Muscle of arm (tissue), 12 donors: Measurements from ENCODE around the gene BICRA. TPM values are rescaled to one million over a fixed set of nuclear protein-coding genes. Genes with fewer than 3 reads are reported as not detected.
"Not testable (repeated sequence)": the region's sequence is repeated elsewhere in the genome, so short reads cannot be mapped to it uniquely, and the experiment has no call there.

Experiments
- DNase-seq: peaks from one replicate; pipeline ENCODE4 v3.0.0-alpha.2; 2013
- polyA plus RNA-seq, 12 donors: library from polyadenylated mRNA; unstranded; fragments of 120-200 nt; gene quantifications; one replicate each; pipeline ENCODE4 v1.2.1, GENCODE V29; 2013; ENCODE audit not compliant: insufficient read length in 12 of 12

The BICRA gene
- polyA plus RNA-seq, 12 donors = 7.1 to 18.5 (median 9.6) TPM; not detected in 1

GRCh38 chr19:47599671-47600245, 9.2 kb upstream of the BICRA start:
- not testable (repeated sequence) for DNase-seq

DNA sequence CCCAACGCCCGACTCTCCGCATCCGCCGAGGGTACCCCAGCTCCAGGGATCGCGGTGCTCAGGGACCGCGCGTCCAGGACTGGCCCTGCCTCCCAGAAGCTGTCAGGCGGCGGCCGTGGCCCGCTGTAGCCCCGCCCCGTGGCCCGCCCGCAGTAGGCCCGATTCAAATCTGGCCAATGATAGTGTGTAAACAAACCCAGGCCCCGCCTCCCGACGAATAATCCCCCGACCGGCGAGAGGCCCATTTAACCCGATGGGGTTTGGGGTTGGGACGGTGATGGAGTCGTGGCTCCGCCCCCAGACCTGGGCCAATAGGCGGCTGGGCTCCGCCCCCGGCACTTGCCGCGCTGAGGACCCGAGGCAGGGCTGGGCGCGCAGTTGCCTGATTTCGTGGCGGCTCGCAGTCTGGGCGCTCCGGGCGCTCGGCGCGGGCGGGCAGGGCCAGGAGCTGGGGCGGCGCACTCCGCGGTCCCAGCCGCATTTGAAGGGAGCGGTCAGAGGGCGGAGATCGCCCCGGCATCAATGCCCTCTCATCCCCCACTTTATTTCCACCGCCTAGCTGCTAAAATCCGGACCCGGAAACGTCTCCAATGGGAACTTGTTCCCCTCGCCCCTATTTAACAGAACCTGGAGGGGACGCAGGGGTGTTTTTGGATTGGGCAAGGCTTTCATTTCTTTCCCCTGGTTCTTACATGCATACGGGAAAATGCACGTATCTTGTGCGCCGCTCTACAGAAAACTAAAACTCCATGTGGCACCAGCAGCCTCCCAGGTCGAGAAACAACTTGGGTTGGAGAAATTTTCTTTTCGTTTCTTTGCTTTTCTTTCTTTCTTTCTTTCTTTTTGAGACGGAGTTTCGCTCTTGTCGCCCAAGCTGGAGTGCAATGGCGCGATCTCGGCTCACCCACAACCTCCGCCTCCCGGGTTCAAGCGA, 8.4 kb upstream of the BICRA start:
- peak; percentile 99 for DNase-seq

DNA sequence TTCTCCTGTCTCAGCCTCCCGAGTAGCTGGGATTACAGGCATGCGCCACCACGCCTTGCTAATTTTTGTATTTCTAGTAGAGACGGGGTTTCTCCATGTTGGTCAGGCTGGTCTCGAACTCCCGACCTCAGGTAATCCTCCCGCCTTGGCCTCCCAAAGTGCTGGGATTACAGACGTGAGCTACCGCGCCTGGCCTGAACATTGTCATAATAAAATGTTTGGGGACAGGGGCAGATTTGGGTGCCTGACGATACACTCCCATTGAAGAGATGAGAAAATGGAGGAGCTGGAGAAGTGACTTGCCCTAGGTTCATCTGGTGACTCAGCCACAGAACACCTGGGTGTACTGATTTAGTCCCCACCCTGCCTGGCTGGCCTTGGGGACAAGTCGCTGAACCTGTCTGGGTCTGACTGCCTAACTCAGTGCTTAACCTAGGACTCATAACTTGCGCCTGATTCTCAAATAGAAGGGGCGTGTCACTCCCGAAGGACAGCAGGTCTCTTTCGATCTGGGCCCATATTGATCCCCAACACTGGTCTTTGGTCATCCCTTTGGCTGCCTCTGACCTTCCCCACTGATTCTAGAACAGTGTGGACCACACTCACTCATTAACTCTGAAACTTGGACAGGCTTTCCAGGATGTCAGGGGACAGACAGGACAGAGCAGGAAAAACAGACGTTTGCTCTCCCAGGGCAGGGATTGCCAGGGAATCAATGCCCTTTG, 7.6 kb upstream of the BICRA start:
- no peak for DNase-seq

DNA sequence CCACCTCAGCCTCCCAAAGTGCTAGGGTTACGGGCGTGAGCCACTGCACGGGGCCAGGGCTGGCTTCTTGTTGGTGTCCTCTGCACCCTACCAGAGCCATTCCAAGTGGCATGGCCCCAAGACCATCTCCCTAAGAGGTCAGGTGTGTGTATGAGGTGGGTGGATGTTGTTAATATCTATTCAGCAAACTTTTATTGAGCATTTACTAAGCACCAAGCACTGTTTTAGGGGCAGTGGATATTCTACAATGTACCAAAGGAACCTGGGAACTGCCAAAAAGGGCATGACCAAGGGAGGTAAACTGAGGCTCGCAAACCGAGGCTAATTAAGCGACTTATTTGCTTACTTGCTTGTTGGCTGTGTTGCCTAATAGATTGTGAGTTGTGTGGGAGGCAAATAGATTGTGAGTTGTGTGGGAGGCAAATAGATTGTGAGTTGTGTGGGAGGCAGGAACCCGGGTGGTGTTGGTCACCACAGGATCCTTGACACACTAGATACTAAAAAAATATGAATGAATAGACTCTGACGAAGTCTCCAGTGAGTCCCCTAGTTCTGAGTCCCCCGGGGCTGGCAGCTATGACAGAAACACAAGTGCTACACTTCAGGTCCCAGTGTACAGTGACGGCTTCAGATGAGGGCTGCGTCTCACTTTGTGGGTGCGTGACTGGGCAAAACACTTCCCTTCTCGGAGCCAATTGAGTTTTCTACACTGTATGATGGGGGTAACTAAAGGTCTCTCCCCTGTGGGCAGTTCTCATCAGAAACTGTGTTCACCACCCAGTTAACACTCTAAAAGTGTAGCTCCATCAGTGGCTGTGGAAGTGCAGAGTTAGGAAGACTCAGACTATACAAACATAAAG, 5.0 kb upstream of the BICRA start:
- DNase-seq = no peak

DNA sequence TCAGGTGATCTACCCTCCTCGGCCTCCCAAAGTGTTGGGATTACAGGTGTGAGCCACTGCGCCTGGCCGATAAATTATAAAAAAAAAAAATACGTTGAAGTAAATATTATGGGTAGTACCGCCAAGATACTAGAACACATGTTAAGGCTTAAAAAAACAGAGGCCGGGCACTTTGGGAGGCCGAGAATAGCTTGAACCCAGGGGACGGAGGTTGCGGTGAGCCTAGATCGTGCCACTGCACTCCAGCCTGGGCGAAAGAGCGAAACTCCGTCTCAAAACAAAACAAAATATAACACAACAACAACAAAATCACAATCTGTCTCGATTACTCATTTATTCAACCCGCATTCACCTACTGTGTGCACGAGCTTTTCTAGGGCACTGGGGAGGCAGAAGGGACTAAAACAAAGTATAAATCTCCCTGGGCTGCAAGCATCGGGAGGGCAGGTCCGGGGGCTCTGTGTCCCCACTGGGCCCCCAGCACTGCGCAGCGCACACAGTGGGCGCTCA, 1.3 kb upstream of the BICRA start:
- no peak for DNase-seq

- peak; percentile 95 for DNase-seq
Observed at GRCh38 chr19:47608074-47608918, 638 bp upstream of the BICRA start.

DNA sequence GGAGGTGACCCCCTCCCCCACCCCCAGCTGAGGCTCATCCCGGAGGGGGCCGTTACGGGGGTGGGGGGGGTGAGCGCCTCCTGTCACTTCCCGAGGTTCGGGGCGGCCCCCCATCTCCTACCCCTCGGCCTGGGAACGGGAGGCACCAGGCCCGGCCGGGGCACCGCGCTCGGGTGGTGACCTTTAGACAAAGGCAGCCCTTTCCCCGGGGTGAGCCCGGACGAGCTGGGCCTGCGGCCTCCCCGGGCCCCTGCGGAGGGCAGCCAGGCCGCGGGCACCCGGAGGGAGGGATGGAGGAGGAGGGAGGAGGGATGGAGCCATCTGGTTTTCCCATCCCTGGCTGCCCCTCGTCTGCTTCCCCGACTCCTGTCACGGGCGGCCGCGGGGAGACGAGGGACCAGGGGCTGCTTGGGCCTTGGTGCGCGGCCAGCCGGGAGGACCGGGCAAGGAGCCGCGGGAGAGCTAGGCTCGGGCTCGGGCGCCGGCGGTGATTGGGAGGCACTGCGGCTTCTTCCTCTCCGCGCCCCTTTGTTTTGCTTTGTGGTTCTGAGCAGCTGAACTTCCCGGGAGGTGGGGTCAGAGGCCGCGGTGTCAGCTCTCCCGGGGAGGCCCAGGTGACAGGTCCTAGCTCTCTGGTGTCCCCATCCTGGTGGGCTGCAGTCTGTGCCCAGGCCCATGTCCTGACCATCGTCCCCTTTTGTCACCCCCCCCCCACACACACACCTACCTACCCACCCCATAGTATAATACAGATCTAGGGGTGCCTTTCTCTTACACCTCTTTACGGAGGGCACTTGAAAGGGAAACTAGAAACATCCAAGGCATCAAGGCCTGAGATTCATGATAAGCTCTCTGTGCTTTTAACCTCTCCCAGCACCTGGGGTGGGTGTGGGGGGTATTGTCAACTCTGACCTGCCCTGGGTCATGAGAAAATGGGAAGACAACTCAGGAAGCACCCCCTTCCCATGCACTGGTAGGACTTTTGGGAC, 1.3 kb downstream of the BICRA start:
- DNase-seq = peak; percentile 25

DNA sequence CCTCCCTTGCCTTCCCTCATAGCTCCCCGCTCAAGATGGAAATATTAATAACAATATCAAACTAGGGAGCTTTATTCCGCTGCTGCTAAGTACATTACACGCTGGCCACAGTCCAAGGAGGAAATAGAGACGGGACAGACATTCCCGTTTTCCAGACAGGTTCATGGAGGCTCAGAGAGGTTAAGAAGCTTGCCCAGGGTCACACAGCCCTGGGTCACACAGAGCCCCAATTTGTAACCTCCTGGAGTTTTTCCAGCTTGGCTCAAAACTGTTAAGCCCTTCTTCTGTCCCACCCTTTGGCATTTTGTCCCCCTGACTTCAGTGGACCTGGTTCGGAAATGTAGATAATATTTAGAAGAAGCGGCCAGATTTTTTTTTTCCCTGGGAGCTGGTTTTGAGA, 2.0 kb downstream of the BICRA start:
- DNase-seq = no peak

GRCh38 chr19:47613165-47614020, 4.5 kb downstream of the BICRA start:
- no peak for DNase-seq

DNA sequence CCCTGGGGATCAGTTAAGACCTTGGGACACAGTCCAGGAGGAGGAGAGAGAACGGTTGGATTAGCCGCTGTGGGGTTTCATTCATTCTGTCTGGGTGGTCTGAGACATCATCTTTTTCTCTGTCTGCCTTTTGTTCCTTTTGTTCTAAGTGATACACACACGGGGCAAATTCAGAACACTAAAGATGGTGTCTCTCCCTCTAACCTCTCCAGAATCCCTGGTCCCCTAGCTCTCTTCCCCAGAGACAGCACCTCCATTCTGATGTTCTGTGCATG, 5.0 kb downstream of the BICRA start:
- DNase-seq = no peak

- no peak for DNase-seq
Observed at GRCh38 chr19:47614559-47614958, 5.6 kb downstream of the BICRA start.

DNA sequence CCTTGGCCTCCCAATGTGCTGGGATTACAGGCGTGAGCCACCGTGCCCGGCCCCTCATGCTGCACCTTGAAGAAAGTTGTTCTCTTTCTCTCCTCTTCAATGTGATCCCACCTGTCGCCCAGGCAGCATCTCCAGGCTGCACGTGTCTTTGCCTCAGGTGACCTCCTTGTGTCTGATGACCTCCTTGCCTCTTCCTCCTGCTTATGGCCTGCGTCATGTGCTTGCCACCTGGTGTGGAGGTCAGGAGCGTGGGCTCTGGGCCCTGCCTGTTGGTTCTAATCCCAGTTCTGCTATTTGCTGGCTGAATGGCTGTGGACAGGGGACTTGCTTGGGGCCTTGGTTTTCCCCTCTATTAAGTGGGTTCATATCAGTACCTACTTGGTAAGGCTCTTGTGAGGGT, 6.3 kb downstream of the BICRA start:
- DNase-seq = no peak

- DNase-seq = no peak
Observed at GRCh38 chr19:47615714-47616113, 6.8 kb downstream of the BICRA start.

DNA sequence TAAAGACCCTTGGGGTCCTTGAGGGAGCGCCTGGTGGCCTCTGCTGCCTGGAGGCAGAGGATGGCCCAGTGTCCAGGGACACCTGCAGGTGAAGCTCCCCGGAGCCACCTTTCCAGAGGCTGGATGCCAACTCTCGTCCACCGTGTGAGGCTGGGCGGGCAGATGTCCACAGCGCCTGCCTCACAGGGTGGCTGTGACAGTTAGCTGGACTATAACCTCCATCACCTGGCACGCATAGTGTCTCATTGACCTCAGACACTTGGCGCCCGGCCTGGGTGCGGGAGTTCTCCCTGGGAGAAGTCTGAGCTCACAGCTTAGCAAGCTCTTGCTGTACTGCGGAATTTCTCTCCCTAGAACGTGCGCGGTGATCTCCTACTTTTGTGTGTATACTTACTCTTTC, 9.8 kb downstream of the BICRA start:
- DNase-seq = no peak

- DNase-seq = no peak
Observed at GRCh38 chr19:47619763-47620162, 10.8 kb downstream of the BICRA start.

DNA sequence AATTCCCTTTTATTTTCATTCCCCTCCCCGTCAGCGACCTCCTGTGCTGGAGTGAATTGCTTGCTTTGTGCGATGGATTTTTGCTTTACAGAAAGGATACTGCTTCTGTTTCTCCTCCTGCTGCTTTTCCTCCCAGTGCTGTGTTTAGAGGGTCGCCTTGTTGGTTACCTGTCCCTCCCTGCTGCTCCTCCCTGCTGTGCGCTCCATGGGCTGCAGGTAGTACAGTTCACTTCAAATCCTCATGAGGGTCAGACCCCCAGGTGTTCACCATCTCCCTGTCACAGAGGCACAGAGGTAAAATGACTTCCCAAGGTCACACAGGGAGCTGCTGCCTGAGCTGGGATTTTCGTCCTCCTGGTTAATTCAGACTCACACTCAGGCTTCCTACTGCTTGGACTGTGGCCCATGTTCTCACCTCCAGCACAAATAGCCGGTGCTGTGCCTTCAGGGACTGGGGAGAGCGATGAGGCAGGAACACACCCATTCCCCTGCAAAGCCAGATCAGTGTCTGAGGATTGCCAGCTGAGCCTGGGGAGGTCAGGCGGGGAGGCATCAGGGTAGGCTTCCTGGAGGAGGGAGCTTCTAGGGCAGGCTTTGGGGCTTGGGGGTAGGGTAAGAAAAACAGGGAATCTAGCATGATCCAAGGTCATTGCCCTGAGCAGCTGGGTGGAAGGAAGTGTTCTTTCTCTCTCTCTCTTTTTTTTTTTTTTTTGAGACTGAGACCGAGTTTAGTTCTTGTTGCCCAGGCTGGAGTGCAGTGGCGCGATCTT, 14.4 kb downstream of the BICRA start:
- no peak for DNase-seq

GRCh38 chr19:47623921-47624391, 15.0 kb downstream of the BICRA start:
- no peak for DNase-seq

GRCh38 chr19:47625650-47626049, 16.7 kb downstream of the BICRA start:
- DNase-seq = no peak
